ENCODE results near the gene NRDE2.

NRDE2 gene

DNA sequence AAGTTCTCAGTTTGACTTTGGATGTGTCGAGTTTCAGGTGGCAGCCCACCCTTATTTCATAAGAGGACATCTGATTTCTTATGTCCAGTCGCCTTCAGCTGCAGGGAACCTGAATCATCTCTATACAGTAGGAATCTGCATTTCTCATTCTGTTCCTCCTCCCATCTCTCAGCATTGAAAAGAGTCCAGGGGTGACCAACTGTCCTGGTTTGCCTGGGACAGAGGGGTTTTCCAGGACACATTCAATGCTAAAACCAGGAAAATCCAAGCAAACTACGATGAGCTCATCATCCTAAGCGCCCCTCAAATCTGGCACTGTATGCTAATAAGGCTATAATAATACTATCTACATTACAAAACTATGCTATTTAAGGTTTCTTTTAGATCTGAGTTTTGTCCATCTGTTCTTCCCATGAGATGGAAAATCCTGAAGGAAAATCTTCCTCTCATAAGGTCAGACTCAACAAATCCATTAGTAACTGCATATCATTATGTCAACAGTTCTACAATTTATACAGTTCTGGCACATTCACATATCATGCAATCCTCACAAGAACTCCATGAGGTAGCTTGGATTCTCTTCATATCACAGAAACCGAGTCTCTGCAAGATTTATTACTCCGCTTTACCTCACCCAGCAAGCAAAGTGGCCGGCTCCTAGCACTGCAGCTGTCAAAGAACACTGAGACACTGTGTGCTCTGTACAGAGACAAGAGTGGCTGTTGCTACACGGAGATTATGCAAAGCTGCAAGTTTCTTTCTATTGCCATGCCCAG is 49.5 kb upstream of the NRDE2 start (continued):
- TF ChIP-seq, protein P1, sequence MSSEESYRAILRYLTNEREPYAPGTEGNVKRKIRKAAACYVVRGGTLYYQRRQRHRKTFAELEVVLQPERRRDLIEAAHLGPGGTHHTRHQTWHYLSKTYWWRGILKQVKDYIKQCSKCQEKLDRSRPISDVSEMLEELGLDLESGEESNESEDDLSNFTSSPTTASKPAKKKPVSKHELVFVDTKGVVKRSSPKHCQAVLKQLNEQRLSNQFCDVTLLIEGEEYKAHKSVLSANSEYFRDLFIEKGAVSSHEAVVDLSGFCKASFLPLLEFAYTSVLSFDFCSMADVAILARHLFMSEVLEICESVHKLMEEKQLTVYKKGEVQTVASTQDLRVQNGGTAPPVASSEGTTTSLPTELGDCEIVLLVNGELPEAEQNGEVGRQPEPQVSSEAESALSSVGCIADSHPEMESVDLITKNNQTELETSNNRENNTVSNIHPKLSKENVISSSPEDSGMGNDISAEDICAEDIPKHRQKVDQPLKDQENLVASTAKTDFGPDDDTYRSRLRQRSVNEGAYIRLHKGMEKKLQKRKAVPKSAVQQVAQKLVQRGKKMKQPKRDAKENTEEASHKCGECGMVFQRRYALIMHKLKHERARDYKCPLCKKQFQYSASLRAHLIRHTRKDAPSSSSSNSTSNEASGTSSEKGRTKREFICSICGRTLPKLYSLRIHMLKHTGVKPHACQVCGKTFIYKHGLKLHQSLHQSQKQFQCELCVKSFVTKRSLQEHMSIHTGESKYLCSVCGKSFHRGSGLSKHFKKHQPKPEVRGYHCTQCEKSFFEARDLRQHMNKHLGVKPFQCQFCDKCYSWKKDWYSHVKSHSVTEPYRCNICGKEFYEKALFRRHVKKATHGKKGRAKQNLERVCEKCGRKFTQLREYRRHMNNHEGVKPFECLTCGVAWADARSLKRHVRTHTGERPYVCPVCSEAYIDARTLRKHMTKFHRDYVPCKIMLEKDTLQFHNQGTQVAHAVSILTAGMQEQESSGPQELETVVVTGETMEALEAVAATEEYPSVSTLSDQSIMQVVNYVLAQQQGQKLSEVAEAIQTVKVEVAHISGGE (tag by site-specific recombination; conservative IDR thresholded peaks at IDR 0.05; ENCODE audit: low read depth), result no peak

DNA sequence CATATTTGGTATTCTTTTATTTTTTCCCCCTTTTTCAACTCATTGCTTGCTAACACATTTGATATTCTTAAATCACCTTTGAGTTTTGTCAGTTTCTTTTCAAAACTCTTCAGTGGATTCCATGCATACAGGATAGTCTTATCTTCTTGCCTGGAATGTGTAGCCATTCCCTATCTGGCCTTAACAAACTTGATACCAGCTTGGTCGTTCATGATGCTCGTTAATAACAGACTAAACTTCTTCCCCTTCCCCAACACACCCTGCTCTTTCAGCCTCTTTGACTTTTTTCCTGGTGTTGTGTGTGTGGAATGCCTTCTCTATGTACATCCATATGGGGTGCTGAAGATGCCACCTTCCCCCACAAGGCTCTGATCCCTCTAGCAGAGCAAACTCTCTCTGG is 47.4 kb upstream of the NRDE2 start:
- H3K4me1 ChIP-seq (ENCODE audit: control insufficient read depth, insufficient read depth, low read length), result peaks cover 13% of the 10 kb centered on the region
- H3K9me3 ChIP-seq (ENCODE audit: control insufficient read depth, insufficient read depth, low read depth, low read length), result no peaks in the 10 kb centered on the region
- POLR2A ChIA-PET, result no interaction called here
- TF ChIP-seq ZNF211 (tag by site-specific recombination; IDR thresholded peaks at IDR 0.05; ENCODE audit: low read depth), result no peak
- TF ChIP-seq, protein P2, sequence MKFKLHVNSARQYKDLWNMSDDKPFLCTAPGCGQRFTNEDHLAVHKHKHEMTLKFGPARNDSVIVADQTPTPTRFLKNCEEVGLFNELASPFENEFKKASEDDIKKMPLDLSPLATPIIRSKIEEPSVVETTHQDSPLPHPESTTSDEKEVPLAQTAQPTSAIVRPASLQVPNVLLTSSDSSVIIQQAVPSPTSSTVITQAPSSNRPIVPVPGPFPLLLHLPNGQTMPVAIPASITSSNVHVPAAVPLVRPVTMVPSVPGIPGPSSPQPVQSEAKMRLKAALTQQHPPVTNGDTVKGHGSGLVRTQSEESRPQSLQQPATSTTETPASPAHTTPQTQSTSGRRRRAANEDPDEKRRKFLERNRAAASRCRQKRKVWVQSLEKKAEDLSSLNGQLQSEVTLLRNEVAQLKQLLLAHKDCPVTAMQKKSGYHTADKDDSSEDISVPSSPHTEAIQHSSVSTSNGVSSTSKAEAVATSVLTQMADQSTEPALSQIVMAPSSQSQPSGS (tag by site-specific recombination; IDR thresholded peaks at IDR 0.05; ENCODE audit: low read depth), result no peak
- no peak for TF ChIP-seq ZNF560 (tag by site-specific recombination; IDR thresholded peaks at IDR 0.05; ENCODE audit: borderline replicate concordance)
- CTCF ChIA-PET, result no interaction called here
- H3K36me3 ChIP-seq (ENCODE audit: control insufficient read depth in 2 of 2, insufficient read depth in 1 of 2, low read length in 2 of 2), result no peaks in the 10 kb centered on the region
- H3K4me3 ChIP-seq (ENCODE audit: low read depth, low read length), result no peak overlapping the region
- H3K27ac ChIP-seq (ENCODE audit: extremely low read depth, low read depth, low read length), result no peak overlapping the region

DNA sequence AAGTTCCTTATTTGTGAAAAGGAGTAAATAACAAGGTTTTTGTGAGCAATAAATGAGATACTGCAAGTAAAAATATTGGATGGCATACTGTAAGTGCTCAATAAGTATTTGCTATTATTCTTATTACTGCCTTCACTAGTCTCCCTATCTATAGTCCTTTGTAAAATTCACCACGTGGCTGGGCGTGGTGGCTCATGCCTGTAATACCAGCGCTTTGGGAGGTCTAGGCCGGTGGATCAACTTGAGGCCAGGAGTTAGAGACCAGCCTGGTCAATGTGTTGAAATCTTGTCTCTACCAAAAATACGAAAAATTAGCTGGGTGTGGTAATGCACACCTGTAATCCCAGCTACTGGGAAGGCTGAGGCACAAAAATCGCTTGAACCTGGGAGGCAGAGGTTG is 46.5 kb upstream of the NRDE2 start:
- Histone ChIP-seq H3K4me1 (ENCODE audit: control insufficient read depth, insufficient read depth, low read length) (peaks cover 13% of the 10 kb centered on the region), H3K36me3 (ENCODE audit: control insufficient read depth in 2 of 2, insufficient read depth in 1 of 2, low read length in 2 of 2) (no peaks in the 10 kb centered on the region), H3K9me3 (ENCODE audit: control insufficient read depth, insufficient read depth, low read depth, low read length) (no peaks in the 10 kb centered on the region), H3K4me3 (ENCODE audit: low read depth, low read length) (no peak overlapping the region), H3K27ac (ENCODE audit: extremely low read depth, low read depth, low read length) (no peak overlapping the region)
- TF ChIP-seq, protein P3, sequence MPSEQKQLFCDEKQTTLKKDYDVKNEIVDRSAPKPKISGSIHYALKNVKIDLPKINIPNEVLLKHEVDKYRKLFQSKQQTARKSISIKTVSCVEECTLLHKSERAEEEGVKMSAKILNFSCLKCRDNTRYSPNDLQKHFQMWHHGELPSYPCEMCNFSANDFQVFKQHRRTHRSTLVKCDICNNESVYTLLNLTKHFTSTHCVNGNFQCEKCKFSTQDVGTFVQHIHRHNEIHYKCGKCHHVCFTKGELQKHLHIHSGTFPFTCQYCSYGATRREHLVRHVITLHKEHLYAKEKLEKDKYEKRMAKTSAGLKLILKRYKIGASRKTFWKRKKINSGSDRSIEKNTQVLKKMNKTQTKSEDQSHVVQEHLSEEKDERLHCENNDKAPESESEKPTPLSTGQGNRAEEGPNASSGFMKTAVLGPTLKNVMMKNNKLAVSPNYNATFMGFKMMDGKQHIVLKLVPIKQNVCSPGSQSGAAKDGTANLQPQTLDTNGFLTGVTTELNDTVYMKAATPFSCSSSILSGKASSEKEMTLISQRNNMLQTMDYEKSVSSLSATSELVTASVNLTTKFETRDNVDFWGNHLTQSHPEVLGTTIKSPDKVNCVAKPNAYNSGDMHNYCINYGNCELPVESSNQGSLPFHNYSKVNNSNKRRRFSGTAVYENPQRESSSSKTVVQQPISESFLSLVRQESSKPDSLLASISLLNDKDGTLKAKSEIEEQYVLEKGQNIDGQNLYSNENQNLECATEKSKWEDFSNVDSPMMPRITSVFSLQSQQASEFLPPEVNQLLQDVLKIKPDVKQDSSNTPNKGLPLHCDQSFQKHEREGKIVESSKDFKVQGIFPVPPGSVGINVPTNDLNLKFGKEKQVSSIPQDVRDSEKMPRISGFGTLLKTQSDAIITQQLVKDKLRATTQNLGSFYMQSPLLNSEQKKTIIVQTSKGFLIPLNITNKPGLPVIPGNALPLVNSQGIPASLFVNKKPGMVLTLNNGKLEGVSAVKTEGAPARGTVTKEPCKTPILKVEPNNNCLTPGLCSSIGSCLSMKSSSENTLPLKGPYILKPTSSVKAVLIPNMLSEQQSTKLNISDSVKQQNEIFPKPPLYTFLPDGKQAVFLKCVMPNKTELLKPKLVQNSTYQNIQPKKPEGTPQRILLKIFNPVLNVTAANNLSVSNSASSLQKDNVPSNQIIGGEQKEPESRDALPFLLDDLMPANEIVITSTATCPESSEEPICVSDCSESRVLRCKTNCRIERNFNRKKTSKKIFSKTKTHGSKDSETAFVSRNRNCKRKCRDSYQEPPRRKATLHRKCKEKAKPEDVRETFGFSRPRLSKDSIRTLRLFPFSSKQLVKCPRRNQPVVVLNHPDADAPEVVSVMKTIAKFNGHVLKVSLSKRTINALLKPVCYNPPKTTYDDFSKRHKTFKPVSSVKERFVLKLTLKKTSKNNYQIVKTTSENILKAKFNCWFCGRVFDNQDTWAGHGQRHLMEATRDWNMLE (tag by site-specific recombination; conservative IDR thresholded peaks at IDR 0.05; ENCODE audit: low read depth), result no peak
- TF ChIP-seq, protein P4, sequence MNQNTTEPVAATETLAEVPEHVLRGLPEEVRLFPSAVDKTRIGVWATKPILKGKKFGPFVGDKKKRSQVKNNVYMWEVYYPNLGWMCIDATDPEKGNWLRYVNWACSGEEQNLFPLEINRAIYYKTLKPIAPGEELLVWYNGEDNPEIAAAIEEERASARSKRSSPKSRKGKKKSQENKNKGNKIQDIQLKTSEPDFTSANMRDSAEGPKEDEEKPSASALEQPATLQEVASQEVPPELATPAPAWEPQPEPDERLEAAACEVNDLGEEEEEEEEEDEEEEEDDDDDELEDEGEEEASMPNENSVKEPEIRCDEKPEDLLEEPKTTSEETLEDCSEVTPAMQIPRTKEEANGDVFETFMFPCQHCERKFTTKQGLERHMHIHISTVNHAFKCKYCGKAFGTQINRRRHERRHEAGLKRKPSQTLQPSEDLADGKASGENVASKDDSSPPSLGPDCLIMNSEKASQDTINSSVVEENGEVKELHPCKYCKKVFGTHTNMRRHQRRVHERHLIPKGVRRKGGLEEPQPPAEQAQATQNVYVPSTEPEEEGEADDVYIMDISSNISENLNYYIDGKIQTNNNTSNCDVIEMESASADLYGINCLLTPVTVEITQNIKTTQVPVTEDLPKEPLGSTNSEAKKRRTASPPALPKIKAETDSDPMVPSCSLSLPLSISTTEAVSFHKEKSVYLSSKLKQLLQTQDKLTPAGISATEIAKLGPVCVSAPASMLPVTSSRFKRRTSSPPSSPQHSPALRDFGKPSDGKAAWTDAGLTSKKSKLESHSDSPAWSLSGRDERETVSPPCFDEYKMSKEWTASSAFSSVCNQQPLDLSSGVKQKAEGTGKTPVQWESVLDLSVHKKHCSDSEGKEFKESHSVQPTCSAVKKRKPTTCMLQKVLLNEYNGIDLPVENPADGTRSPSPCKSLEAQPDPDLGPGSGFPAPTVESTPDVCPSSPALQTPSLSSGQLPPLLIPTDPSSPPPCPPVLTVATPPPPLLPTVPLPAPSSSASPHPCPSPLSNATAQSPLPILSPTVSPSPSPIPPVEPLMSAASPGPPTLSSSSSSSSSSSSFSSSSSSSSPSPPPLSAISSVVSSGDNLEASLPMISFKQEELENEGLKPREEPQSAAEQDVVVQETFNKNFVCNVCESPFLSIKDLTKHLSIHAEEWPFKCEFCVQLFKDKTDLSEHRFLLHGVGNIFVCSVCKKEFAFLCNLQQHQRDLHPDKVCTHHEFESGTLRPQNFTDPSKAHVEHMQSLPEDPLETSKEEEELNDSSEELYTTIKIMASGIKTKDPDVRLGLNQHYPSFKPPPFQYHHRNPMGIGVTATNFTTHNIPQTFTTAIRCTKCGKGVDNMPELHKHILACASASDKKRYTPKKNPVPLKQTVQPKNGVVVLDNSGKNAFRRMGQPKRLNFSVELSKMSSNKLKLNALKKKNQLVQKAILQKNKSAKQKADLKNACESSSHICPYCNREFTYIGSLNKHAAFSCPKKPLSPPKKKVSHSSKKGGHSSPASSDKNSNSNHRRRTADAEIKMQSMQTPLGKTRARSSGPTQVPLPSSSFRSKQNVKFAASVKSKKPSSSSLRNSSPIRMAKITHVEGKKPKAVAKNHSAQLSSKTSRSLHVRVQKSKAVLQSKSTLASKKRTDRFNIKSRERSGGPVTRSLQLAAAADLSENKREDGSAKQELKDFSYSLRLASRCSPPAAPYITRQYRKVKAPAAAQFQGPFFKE (tag by site-specific recombination; IDR thresholded peaks at IDR 0.05; ENCODE audit: borderline replicate concordance), result no peak
- TF ChIP-seq GLI2 (tag by site-specific recombination; IDR thresholded peaks at IDR 0.05; ENCODE audit: borderline replicate concordance, low read depth) (no peak), ZNF610 (tag by site-specific recombination; IDR thresholded peaks at IDR 0.05; ENCODE audit: borderline replicate concordance) (no peak), ZNF350 (tag by site-specific recombination; IDR thresholded peaks at IDR 0.05) (no peak), ZBTB7A (tag by site-specific recombination; IDR thresholded peaks at IDR 0.05; ENCODE audit: low read depth) (no peak)
- TF ChIP-seq, protein P5, sequence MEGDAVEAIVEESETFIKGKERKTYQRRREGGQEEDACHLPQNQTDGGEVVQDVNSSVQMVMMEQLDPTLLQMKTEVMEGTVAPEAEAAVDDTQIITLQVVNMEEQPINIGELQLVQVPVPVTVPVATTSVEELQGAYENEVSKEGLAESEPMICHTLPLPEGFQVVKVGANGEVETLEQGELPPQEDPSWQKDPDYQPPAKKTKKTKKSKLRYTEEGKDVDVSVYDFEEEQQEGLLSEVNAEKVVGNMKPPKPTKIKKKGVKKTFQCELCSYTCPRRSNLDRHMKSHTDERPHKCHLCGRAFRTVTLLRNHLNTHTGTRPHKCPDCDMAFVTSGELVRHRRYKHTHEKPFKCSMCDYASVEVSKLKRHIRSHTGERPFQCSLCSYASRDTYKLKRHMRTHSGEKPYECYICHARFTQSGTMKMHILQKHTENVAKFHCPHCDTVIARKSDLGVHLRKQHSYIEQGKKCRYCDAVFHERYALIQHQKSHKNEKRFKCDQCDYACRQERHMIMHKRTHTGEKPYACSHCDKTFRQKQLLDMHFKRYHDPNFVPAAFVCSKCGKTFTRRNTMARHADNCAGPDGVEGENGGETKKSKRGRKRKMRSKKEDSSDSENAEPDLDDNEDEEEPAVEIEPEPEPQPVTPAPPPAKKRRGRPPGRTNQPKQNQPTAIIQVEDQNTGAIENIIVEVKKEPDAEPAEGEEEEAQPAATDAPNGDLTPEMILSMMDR (tag by site-specific recombination; IDR thresholded peaks at IDR 0.05), result no peak
- POLR2A ChIA-PET, result no interaction called here
- CTCF ChIA-PET, result interaction anchor here (0.7 to 1.2 kb wide), 2 partner anchors 9 to 228 kb away, joined by 3 to 4 read pairs; no protein-coding TSS in a partner anchor
